ENCODE results near the gene E2F3.
"Not testable (repeated sequence)": the region's sequence is repeated elsewhere in the genome, so short reads cannot be mapped to it uniquely, and the experiment has no call there.

The E2F3 gene

DNA sequence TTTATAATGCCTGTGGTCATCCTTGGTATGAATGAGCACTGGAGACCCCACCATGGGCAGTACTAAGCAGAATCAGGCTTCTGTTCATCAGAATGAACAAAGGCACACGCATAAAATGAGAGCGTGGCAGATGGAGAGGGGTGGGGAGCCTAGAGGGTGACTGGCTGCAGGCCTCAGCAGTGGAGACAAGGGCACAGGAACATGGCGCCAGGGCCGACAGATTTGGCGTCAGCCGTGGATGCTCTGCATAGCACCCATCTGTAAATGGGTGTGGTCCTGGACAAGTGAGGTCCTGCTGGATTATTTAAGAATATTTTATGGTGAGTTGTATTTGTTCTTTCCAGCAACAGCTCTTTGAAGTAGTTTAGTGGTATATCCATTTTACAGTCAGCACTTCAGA is 33.1 kb downstream of the E2F3 start:
- DNase-seq = no peak

DNA sequence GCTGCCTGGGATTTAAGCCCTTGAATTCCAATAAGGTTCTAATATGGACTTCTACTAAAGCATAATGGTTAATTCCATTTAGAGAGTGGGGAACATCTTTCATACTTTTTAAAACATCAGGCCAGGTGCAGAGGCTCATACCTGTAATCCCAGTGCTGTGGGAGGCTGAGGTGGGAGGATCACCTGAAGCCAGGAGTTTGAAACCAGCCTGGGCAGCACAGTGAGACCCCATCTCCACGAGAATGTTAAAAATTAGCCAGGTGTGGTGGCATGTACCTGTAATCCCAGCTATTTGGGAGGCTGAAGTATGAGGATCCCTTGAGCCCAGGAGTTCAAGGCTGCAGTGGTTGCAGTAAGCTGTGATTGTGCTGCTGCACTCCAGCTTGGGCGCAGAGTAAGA is 35.0 kb downstream of the E2F3 start:
- no peak for DNase-seq

DNA sequence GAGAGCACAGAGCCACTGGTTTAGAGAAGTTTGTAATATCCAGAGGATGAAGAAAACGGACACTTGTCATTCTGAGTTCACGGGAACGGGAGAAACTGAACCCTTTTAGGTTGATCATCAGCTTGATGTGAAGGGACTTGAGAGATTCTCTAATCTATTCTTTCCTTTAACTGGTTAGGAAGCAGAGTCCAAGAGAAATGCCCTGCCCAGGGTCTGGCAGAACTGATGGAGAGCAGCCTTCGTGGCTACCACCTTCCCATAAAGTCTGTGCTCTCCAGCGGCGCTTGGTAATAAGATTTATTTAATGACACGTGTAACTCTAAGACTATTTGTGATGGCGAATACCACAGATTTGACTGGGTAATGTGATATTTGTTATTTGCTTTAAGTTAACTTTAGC is 36.0 kb downstream of the E2F3 start:
- no peak for DNase-seq

DNA sequence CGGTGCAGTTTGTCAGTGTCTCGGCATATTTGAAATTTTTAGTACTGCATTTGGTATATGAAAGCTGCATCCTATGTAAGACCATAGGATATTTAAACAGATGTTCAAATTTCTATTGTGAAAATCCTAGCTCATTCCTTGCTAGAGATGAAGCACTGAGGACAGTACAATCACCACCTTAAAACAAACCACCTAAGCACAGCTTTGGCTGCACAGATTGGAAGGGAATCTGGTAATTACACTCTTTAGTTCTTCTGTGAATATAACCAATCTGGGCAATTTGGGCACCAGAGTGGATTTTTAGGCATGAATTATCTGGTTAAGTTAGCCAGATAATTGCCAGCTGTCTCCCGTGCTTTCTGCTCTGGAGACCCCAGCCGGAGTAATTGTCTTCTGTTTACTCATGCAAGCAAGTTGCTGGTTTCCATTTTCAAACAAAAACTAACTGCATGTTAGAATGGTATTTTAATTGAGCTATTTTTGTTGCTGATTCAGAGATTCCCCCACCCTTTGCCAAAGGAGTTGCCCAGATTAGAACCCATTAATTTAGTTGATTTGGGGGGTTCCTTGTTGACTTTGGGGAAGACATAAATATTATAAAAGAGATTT is 36.9 kb downstream of the E2F3 start:
- DNase-seq = no peak

DNA sequence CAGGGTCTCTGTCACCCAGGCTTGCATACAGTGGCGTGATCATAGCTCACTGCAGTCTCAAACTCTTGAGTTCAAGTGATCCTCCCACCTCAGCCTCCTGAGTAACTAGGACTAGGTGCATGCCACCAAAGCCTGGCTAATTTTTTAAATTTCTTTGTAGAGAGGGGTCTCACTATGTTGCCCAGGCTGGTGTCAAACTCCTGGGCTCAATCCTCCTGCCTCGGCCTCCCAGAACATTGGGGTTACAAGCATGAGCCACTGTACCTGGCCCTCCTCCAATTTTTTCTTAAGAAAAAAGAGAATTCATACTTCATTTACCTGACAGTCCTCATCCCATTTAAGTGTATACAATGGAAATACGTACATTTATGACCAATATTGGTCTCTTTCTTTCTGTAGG is 37.9 kb downstream of the E2F3 start:
- DNase-seq = no peak

DNA sequence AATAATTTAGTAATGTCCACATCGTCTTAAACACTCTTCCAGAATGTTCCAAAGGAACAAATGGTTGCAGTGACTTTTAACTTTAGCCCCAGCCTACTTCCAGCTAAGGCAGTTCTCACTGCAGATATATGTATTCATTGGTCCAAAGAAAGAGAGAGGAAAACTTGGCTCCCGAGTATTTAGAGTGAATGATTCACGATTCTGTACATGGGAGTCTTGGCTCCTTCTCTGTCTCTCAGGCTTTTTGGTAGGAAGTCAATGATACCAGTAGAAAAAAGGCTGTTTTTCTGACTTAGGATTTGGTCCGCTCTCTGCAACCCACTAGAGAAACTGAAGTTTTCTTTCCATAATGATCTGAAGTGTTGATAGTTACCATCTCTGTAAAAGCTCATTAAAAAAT is 38.6 kb downstream of the E2F3 start:
- no peak for DNase-seq

DNA sequence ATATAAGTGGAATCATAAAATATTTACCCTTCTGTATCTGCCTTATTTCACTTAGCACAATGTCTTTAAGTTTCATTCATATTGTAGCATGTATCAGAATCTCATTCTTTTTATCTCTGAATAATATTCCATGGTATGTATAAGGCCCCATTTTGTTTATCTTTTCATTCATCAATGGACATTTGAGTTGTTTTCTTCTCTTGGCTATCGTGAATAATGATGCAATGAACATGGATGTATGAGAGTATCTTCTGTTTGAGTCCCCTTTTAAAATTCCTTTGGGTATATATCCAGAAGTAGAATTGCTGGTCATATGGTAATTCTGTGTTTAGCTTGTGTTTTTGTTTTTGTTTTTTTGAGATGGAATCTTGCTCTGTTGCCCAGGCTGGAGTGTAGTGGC is 39.6 kb downstream of the E2F3 start:
- DNase-seq = no peak

DNA sequence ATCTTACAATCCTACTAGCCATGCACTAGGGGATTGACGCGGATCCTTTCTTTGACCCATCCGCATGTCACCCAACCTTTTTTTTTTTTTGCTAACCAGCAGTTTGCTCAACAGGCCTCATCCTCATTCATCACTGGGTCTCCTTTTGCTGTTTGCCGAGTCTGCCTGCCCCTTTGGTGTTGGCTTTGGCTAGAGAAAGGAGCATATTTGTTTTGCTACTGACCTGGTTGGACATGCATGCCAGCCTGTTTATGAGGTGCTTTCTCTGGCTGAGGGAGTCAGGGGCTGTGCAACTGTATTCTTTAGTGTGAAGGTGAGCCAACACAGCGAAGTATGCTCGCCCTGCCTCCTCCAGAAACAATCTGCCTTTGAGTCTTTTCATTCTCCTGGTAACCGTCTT is 40.2 kb downstream of the E2F3 start:
- DNase-seq = no peak

DNA sequence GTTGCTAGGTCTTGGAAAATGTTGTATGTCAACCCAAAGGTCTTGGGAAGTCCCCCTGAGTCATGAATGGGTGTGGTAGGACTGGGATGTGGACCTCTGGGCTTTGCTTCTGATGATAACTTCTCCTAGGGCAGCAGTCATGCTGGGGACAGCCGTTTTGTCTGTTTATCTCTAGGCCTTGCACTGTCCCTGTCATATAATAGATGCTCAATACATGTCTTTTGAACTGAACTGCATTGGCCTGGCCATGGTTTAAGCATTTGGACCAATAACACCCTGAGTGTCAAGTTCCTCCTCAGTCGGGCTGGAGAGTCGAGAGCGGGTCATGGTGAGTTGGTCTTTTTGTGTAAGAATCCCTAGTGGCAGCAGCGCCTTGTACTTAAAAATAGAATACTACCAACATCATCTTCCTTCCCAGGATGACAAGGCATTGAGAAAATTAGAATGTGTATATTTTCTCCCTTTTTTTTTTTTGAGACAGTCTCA is 43.1 kb downstream of the E2F3 start:
- peak; percentile 2 for DNase-seq

DNA sequence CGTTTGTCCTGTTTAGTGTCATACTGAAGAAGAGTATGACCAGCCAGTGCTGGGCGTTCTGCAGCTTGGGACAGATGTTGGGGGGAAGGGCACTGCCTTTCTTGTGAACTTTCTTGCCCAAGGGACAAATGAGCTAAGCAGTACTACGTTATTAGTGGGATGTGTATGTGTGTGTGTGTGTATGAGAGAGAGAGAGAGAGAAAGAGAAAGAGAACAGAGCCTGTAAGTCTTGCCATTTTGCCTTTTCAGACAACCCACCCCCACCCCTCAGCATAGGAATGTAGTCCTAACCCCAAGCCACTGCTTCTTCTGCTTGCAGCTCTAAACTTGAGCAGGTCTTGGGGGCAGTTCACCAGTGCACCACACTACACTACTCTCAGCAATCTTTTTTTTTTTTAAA is 45.5 kb downstream of the E2F3 start:
- no peak for DNase-seq

DNA sequence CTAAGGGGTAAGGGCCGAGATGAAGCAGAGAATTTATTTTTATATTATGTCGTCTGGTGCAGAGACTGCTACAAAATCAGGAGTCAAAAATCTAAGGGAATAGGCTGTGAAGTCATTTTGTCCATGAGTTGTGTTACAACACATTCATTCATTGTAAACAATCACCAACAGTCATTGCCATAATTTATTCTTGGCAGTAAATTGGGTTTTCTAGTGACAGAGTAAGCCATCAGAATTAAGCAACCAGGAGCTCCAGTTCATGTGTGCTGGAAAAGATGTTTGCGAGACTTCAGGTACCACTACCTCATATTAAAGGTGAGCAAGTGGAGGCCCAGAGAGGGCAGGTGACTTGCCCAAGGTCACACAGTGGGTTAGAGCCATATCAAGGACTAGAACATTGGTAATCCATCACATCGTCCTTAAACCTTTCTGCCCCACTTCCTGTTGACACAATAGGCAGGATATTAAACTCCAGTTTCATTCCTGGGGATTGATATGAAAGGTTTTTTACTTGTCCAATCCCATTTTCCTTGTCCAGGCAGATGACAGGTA is 46.0 kb downstream of the E2F3 start:
- no peak for DNase-seq

DNA sequence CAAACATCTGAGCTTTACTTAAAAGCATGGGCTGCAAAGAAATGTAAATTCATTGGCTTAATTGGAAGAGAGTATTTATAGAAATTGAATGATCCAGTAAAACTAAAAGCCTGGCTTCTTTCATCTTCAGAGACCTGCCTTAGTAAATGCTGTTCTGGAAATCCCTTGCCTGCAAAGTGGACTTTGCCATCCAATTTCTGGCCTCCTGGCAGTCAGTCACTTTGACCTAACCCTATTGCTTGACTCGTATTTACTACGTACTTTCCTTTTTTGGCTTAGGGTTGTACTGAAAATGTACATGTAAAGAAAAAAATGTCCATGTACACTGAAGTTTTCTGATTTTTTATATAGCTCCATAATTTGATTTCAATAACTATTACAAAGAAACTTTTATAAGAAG is 47.1 kb downstream of the E2F3 start:
- DNase-seq = no peak

DNA sequence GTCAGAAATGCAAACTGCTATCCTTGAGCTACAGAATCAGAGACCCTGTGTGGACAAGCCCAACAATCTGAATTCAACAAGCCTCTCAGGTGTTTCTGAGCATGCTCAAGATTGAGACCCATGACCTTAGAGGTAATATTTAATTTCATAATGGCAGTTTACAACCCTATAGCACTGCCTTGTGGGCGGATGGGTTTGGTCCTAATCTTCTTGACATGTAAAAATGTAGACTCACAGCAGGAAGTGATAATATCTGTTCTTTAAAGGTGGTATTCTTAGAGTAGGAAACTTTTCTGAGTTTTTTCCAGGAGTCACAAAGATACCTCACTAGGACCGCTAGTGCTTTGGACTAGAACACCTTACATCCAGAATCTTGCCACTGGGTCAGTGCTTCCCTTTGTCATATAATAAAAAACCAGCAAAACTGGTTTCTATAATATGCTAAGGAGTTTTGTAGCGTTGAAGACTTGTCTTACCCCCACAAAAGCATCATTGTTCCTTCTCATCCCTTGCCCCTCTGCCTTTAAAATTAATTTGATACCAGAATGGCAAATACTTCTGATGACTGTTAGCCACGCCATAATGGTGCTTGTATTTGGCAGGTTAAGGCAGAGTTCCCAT is 52.6 kb downstream of the E2F3 start:
- peak; percentile 41 for DNase-seq

DNA sequence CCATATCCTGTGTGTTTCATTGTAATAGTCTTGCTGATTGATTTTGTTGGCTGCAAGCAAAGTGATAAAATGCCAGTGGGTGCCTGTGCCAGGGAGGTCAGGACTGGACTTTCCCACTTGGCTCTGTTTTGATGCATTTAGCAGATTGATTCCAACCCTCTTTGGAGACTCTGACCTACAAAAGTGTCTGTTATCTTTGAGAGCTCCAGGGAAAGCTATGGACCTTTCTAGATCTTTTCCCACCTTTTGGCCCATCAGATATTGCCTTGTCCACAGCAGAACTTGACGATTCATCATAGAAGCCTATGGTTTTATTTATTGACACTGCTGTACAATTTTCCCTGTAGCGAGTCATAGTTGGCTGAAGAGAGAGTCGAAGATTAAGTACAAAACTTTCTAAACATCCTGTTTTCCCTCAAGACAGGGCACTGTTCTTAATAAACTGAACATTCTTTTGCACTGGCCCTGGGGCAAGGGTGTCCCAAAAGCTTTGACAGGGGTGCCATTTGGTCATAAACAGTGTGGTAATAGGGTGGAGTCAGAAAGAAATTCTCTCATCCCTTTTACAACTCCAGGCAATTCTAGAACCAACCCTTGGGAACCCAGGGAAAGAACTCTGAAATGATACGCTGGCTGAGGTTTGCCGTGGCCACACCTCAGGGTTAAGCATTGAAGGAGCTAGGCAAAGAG is 53.7 kb downstream of the E2F3 start:
- no peak for DNase-seq

DNA sequence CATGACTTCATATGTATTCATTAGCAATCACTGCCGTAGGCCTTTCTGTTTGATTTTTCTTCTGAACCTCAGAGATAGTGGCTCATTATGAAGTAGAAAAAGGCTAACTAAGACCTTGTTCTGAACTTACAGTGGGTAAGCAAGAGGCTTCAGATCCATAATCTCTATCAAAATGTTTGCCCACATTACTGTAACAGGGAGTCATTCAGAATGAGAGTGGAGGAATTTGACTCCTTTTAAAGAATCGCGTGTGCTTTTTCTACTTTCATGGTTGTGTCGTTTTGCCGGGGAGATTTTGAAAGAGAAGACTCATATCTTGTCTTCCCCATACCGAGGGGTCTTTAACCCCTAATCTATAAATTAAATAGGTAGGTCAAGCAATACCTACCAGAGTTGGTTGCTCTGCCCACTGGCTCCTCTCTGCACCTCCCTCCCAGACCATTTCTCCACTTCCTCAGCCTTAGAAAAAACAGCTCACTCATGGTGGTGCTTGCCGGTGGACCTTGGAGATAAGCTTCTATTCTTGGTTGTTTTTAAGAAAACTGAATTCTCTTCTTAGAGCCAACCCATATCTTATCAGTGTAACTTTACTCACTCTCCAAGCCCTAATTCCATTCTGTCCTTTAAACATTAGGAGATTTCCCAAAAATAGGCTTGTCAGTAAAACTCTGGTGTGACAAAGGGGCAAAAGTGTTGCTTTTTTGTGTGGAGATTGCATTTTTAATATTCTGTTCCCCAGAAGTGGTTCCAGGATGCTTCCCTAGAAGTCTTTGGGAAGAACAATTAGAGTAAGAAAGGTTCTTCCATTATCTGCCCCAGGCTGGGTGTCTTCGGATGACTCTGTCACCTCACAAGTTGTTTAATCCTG is 56.6 kb downstream of the E2F3 start:
- no peak for DNase-seq

DNA sequence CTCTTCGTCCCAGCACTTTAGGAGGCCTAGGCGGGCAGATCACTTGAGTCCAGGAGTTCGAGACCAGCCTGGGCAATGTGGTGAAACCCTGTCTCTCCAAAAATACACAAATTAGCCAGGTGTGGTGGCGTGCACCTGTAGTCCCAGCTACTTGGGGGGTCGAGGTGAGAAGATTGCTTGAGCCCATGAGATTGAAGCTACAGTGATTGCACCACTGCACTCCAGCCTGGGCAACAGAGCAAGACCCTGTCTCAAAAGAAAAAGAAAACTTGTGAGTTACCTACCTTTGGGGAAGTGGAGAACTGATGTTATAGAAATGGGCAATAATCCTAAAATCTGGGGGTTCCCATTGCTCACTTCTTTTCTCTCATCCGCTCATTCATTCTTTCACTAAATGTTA is 58.0 kb downstream of the E2F3 start:
- no peak for DNase-seq

DNA sequence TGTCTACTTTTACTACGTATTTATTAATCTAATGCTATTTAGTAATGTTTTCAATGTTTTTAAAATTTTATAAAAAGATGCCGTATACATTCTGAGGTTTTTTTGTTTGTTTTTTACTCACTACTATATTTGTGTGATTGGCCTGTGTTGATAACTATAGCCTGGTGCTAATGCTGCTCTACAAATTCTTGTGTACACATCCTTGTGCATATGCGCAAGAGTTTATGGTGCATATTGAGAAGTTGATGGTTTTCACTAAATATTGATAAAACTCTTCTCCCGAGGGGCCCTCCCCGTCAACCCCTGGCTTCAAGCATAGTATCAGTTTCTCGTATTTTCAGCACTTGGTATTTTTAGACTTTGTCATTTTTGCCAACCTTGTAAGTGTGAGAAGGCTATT is 59.9 kb downstream of the E2F3 start:
- DNase-seq = no peak

DNA sequence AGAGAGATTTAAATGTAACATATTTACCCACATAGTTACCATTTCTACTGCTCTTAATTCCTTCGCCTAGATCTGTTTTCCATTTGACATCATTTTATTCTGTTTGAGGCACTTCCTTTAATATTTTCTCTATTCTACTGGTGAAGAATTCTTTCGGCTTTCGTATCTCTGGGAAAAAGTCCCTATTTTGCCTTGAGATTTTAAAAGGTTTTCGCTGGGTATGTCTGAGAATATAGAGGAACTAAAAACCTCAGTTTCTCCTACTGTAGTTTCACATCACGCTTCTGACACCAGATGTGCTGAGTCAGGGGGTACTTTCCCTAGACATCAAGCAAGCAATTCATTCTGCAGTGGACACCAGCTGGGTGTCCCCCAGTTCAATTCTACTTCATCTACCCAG is 61.7 kb downstream of the E2F3 start:
- no peak for DNase-seq

DNA sequence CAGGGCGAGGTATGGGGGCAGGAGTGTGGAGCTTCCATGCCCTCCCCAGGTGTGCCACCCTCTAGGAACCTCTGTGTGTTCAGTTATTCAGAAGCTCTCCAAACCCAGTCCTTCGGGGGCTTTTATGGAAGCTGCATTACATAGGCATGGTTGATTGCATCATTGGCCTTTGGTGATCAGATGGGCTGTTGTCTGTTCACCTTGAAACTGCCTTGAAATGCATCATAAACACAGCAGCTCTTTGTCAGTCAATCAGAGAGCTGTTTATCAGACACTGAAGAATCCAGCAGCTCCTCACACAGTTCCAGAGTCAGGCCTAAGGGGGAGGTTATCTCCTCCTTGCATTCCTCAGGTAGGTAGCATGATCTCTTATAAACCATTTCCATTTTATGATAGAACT is 62.4 kb downstream of the E2F3 start:
- no peak for DNase-seq

DNA sequence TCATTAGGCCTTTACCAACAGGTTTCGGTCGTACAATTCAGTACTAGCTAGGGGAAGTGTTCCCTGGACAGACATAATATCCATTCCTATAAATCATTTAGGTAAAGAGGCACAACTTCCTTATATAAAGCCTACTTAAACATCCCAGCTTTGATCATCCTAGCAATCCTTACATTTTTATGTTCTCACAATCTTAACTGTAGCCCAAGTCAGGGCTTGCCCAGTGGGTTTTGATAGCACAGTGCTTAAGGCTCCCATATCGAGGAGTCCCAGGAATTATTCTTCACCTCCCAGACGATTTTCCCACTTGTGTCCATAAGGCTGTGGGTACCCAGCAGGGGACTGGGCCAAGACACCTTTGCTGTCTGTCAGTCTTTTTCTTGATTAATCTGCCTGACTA is 63.2 kb downstream of the E2F3 start:
- DNase-seq = no peak

DNA sequence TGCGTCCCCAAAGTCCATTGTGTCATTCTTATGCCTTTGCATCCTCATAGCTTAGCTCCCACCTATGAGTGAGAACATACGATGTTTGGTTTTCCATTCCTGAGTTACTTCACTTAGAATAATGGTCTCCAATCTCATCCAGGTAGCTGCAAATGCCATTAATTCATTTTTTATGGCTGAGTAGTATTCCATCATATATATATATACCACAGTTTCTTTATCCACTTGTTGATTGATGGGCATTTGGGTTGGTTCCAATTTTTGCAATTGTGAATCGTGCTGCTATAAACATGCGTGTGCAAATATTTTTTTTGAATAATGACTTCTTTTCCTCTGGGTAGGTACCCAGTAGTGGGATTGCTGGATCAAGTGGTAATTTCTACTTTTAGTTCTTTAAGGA is 63.9 kb downstream of the E2F3 start:
- not testable (repeated sequence) for DNase-seq

DNA sequence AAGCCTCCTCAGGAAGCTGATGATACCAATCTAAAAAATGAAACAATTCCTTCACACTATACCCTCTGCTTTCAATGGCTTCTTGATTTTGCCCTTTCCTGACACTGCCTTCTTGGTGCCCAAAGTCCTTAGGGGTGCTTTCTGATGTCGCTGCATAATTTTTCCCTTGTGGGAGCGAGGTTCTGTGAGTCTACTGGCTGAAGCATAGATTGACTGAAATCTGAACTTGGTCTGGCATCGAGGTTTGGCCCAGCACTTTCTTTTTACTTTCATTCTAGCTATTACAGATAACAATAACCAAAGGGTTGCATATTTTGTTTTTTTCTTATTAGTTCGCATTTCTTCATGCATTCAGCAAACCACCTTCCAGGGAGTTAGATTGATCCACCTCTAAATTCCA is 65.8 kb downstream of the E2F3 start:
- no peak for DNase-seq

DNA sequence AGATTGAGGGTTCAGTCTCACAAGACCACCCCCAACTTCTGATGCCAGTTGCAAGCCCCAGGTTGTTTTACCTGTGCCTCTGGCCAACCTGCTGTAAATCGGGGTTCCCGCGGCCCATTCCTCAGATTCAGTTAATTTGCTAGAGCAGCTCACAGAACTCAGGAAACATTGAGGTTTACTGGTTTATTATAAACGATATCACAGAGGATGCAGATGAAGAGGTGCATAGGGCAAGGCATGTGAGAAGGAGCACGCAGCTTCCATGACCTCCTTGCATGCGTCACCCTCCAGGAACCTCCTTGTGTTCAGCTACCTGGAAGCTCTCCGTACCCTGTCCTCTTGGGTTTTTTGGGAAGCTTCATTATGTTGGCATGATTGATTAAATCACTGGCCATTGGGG is 66.5 kb downstream of the E2F3 start:
- DNase-seq = no peak

All from CD4-positive, alpha-beta T cell treated with Interleukin-12 subunit alpha and Interleukin-12 subunit beta, for 1 hour (primary cell).